GM12873 (cell line): ENCODE results near the gene TMEM209.

Experiments used
- CTCF ChIP-seq: IDR thresholded peaks from 2 replicates; pipeline ENCODE4 v1.5.1; 2012; ENCODE audit warnings: low read depth, mild to moderate bottlenecking, moderate library complexity, low read length, control low read depth; ENCODE audit not compliant: insufficient read depth; ENCODE audit errors: missing control alignments

Gene TMEM209

GRCh38 chr7:130207033-130207432, 1.8 kb upstream of the TMEM209 start:
- no peak for TF ChIP-seq CTCF

GRCh38 chr7:130201796-130202195, 3.4 kb downstream of the TMEM209 start:
- no peak for TF ChIP-seq CTCF

- TF ChIP-seq CTCF: no peak
Observed at GRCh38 chr7:130197094-130197493, 8.1 kb downstream of the TMEM209 start.

- TF ChIP-seq CTCF: no peak
Observed at GRCh38 chr7:130196476-130196875, 8.7 kb downstream of the TMEM209 start.

- no peak for TF ChIP-seq CTCF
Observed at GRCh38 chr7:130195396-130195795, 9.8 kb downstream of the TMEM209 start.

GRCh38 chr7:130191791-130192190, 13.4 kb downstream of the TMEM209 start:
- TF ChIP-seq CTCF: no peak

GRCh38 chr7:130189343-130189742, 15.9 kb downstream of the TMEM209 start:
- TF ChIP-seq CTCF: no peak

GRCh38 chr7:130187360-130187759, 17.8 kb downstream of the TMEM209 start:
- no peak for TF ChIP-seq CTCF
